Endothelial cell of umbilical vein (primary cell): ENCODE measurements around the gene FOXO1. TPM values are rescaled to one million over a fixed set of nuclear protein-coding genes. Genes with fewer than 3 reads are reported as not detected.

Source experiments
- BruUV-seq: library from RNA; stranded (reverse); fragments of 400-500 nt; replicated peaks from 2 replicates; lab custom pipeline; 2021; lab: Mats Ljungman, UMichigan
- CTCF ChIA-PET: fragments of 300-600, 350-600 bp; sonication (Branson Sonifier 250); formaldehyde crosslinking; loops from one replicate; lab custom pipeline; 2021; ENCODE audit warnings: antibody characterized with exemption, inconsistent platforms; lab: Charles Lee
- POLR2A ChIA-PET: fragments of 300-600, 350-600 bp; sonication (Branson Sonifier 250); formaldehyde crosslinking; loops from one replicate; lab custom pipeline; 2021; ENCODE audit warnings: antibody characterized with exemption, inconsistent platforms; lab: Charles Lee
- DNase-seq: peaks from one replicate; pipeline ENCODE4 v3.0.0-alpha.2; 2011; ENCODE audit warnings: low read depth, low spot score
- FAIRE-seq: peaks from 2 replicates; lab custom pipeline; 2011; peaks lifted over from hg19 to GRCh38; lab: Jason Lieb, UNC
- H2AFZ ChIP-seq: 2 replicates; pipeline ENCODE4 v1.6.0; 2012; ENCODE audit warnings: low read depth, low read length, control low read depth, inconsistent platforms
- H3K27ac ChIP-seq: 2 replicates; pipeline ENCODE4 v1.5.1; 2011; ENCODE audit warnings: low read depth, mild to moderate bottlenecking, control low read depth, low read length, moderate library complexity; ENCODE audit not compliant: insufficient read depth
- H3K27me3 ChIP-seq, 2 experiments: 2 replicates each; pipeline versions ENCODE4 v1.6.0 to v1.6.1; 2011; ENCODE audit warnings: low read length in 2 of 2, mixed read lengths in 1 of 2; ENCODE audit not compliant: control insufficient read depth in 2 of 2, insufficient read depth in 2 of 2
- H3K36me3 ChIP-seq, 2 experiments: 2 replicates in 1 of 2; 3 replicates in 1 of 2; pipeline ENCODE4 v1.5.1; 2011; ENCODE audit warnings: low read length in 2 of 2, mild to moderate bottlenecking in 1 of 2, moderate library complexity in 1 of 2; ENCODE audit not compliant: control insufficient read depth in 2 of 2, insufficient read depth in 2 of 2; ENCODE audit errors: extremely low read depth in 1 of 2
- H3K4me1 ChIP-seq: 3 replicates; pipeline ENCODE4 v1.5.1; 2011; ENCODE audit warnings: mild to moderate bottlenecking, low read length; ENCODE audit not compliant: control insufficient read depth, insufficient read depth; ENCODE audit errors: extremely low read depth
- H3K4me2 ChIP-seq: 2 replicates; pipeline ENCODE4 v1.6.1; 2011; ENCODE audit warnings: low read length, control low read depth, mixed read lengths; ENCODE audit not compliant: insufficient read depth
- H3K4me3 ChIP-seq, 3 experiments: fragments of 200-600 bp in 1 of 3; sonication (generic), shearing (Covaris generic) in 1 of 3; replicated peaks in 1 of 3; 2 replicates each; pipeline ENCODE4 v1.5.1; 2011 to 2016; ENCODE audit warnings: control low read depth in 3 of 3, low read length in 3 of 3, mild to moderate bottlenecking in 2 of 3, inconsistent platforms in 1 of 3, low read depth in 1 of 3, moderate library complexity in 1 of 3; ENCODE audit not compliant: insufficient read depth in 1 of 3
- H3K79me2 ChIP-seq: 2 replicates; pipeline ENCODE4 v1.6.0; 2012; ENCODE audit warnings: low read length, inconsistent platforms; ENCODE audit not compliant: control insufficient read depth, insufficient read depth
- H3K9ac ChIP-seq: replicated peaks from 2 replicates; pipeline ENCODE3; 2011; ENCODE audit warnings: low read length, control low read depth; ENCODE audit not compliant: insufficient read depth; ENCODE audit errors: extremely low read depth
- H3K9me1 ChIP-seq: replicated peaks from 3 replicates; pipeline ENCODE4 v1.6.0; 2011; ENCODE audit warnings: mild to moderate bottlenecking, low read length; ENCODE audit not compliant: control insufficient read depth, insufficient read depth; ENCODE audit errors: extremely low read depth
- H3K9me3 ChIP-seq: replicated peaks from 2 replicates; pipeline ENCODE4 v1.5.1; 2012; ENCODE audit warnings: low read length, inconsistent platforms; ENCODE audit not compliant: control insufficient read depth, insufficient read depth
- H4K20me1 ChIP-seq: replicated peaks from 2 replicates; pipeline ENCODE3; 2011; ENCODE audit warnings: mild to moderate bottlenecking, low read length; ENCODE audit not compliant: control insufficient read depth, insufficient read depth; ENCODE audit errors: extremely low read depth
- EZH2 ChIP-seq: IDR thresholded peaks from 2 replicates; pipeline ENCODE4 v1.6.1; 2012; ENCODE audit warnings: borderline replicate concordance, low read depth, mild to moderate bottlenecking, moderate library complexity, low read length, inconsistent platforms; ENCODE audit not compliant: severe bottlenecking
- FOS ChIP-seq: IDR thresholded peaks from 2 replicates; pipeline ENCODE4 v1.6.1; 2011; ENCODE audit warnings: mild to moderate bottlenecking, low read length, moderate library complexity, borderline replicate concordance; ENCODE audit not compliant: insufficient read depth
- GATA2 ChIP-seq: IDR thresholded peaks from 2 replicates; pipeline ENCODE4 v1.7.0; 2011; ENCODE audit warnings: low read depth, mild to moderate bottlenecking, moderate library complexity, mixed read lengths, low read length; ENCODE audit not compliant: insufficient read length, insufficient read depth
- JUN ChIP-seq: IDR thresholded peaks from 2 replicates; pipeline ENCODE4 v1.6.1; 2011; ENCODE audit warnings: borderline replicate concordance, low read depth; ENCODE audit not compliant: insufficient read length, insufficient read depth
- MAX ChIP-seq: IDR thresholded peaks from 2 replicates; pipeline ENCODE4 v1.6.1; 2011; ENCODE audit not compliant: insufficient read depth, insufficient read length
- MYC ChIP-seq: IDR thresholded peaks from one replicate; pipeline ENCODE4 v1.6.1; 2011; ENCODE audit warnings: mild to moderate bottlenecking, low read depth, low read length
- POLR2A ChIP-seq: IDR thresholded peaks from 2 replicates; pipeline ENCODE4 v1.6.1; 2012; ENCODE audit warnings: low read depth, mild to moderate bottlenecking, control low read depth, low read length
- POLR2AphosphoS5 ChIP-seq: IDR thresholded peaks from 2 replicates; pipeline ENCODE4 v1.6.1; 2012; ENCODE audit warnings: low read depth, mild to moderate bottlenecking, control low read depth, low read length, moderate library complexity; ENCODE audit not compliant: insufficient read depth
- dilution Hi-C: fragments of 300-500 bp; cut with MboI; formaldehyde crosslinking; loops from one replicate; pipeline ENCODE4 v1.15.0; 2019; ENCODE audit warnings: low sequenced_read_pairs; ENCODE audit not compliant: extremely low pct_ligation_motif_present
- intact Hi-C: fragments of 100-400 bp; cut with micrococcal nuclease; formaldehyde crosslinking; loops from one replicate; pipeline ENCODE4 v1.10.0; 2022
- polyA plus RNA-seq, 4 experiments: library from polyadenylated mRNA; depleted of rRNA in 3 of 4; stranded (reverse) in 3 of 4; unstranded in 1 of 4; fragments of >200 nt; gene quantifications; 2 replicates each; pipeline versions ENCODE4 v1.2.1 to v1.2.3, GENCODE V29; 2011 to 2012; ENCODE audit warnings: missing spikeins in 1 of 4
- total RNA-seq: library from RNA; stranded (reverse); gene quantifications from 2 replicates; pipeline ENCODE4 v1.2.3, GENCODE V29; 2021
- TF ChIP-seq, protein P1 (sequence below), 2 donors: IDR thresholded peaks; 1 replicate in 1 of 2; 2 replicates in 1 of 2; pipeline ENCODE4 v1.5.1; 2011; ENCODE audit warnings: low read length in 2 of 2, mild to moderate bottlenecking in 2 of 2, moderate library complexity in 2 of 2, control low read depth in 1 of 2, inconsistent platforms in 1 of 2, low read depth in 1 of 2; ENCODE audit not compliant: insufficient read depth in 1 of 2; ENCODE audit errors: extremely low read depth in 1 of 2

The FOXO1 gene
- total and polyA plus RNA-seq, 2 donors (not counting 3 experiments of a cell fraction or from before 2014, with no cell fraction given) = 44.7 to 48.5 TPM

- Histone ChIP-seq H3K9ac (no peak overlapping the region), H3K4me3 (no peak overlapping the region), H3K36me3 (no peaks in the 10 kb centered on the region), H4K20me1 (peaks cover 4% of the 10 kb centered on the region), H3K4me1 (peaks cover 11% of the 10 kb centered on the region), H3K9me1 (no peaks in the 10 kb centered on the region), H3K9me3 (no peaks in the 10 kb centered on the region), H3K4me2 (no peak overlapping the region), H3K27ac (no peak overlapping the region), H3K79me2 (peaks cover 96% of the 10 kb centered on the region), H3K27me3 (no peaks in the 10 kb centered on the region), H2AFZ (no peak overlapping the region)
- CTCF ChIA-PET = no interaction called here
- FAIRE-seq = no peak
- no peak for DNase-seq
- TF ChIP-seq MAX (no peak), FOS (no peak), POLR2AphosphoS5 (no peak), JUN (no peak), EZH2 (no peak), GATA2 (no peak), POLR2A (no peak), MYC (no peak)
- TF ChIP-seq, protein P1, sequence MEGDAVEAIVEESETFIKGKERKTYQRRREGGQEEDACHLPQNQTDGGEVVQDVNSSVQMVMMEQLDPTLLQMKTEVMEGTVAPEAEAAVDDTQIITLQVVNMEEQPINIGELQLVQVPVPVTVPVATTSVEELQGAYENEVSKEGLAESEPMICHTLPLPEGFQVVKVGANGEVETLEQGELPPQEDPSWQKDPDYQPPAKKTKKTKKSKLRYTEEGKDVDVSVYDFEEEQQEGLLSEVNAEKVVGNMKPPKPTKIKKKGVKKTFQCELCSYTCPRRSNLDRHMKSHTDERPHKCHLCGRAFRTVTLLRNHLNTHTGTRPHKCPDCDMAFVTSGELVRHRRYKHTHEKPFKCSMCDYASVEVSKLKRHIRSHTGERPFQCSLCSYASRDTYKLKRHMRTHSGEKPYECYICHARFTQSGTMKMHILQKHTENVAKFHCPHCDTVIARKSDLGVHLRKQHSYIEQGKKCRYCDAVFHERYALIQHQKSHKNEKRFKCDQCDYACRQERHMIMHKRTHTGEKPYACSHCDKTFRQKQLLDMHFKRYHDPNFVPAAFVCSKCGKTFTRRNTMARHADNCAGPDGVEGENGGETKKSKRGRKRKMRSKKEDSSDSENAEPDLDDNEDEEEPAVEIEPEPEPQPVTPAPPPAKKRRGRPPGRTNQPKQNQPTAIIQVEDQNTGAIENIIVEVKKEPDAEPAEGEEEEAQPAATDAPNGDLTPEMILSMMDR (IDR thresholded peaks at IDR 0.05; ENCODE audit: extremely low read depth in 1 of 2, insufficient read depth in 1 of 2, low read depth in 1 of 2, low read length in 2 of 2) = no peak
- no TSS peak for BruUV-seq
- dilution Hi-C loops (no loop called here), intact Hi-C loops (no loop called here)
- POLR2A ChIA-PET = interaction anchor here (0.7 kb wide), 1 partner anchor 117 kb away, joined by 3 read pairs; no protein-coding TSS in a partner anchor
Measured at GRCh38 chr13:40657307-40657706, 9.1 kb downstream of the FOXO1 start.
